Sigmoid colon (tissue), 7 donors: ENCODE measurements around the gene MYO5A. TPM values are rescaled to one million over a fixed set of nuclear protein-coding genes. Genes with fewer than 3 reads are reported as not detected.

Source experiments
- DNase-seq: peaks from one replicate; pipeline ENCODE4 v3.0.0-alpha.2; 2019
- H3K27ac ChIP-seq, 4 donors: fragments of 200-600 bp; sonication (generic); one replicate each; pipeline ENCODE4 v1.5.1; 2016 to 2019; ENCODE audit warnings: mild to moderate bottlenecking in 1 of 4
- H3K27me3 ChIP-seq, 3 donors: fragments of 200-600 bp; sonication (generic); one replicate each; pipeline ENCODE4 v1.5.1; 2019; ENCODE audit warnings: mild to moderate bottlenecking in 1 of 3
- H3K36me3 ChIP-seq, 4 donors: fragments of 200-600 bp; sonication (generic); one replicate each; pipeline ENCODE4 v1.5.1; 2016 to 2019
- H3K4me1 ChIP-seq, 4 donors: fragments of 200-600 bp; sonication (generic); one replicate each; pipeline ENCODE4 v1.5.1; 2017 to 2019
- H3K4me3 ChIP-seq, 4 donors: fragments of 200-600 bp; sonication (generic); one replicate each; pipeline ENCODE4 v1.5.1; 2017 to 2019; ENCODE audit warnings: mild to moderate bottlenecking in 2 of 4, moderate library complexity in 1 of 4
- H3K9me3 ChIP-seq, 4 donors: fragments of 200-600 bp in 3 of 4; sonication (generic) in 3 of 4; one replicate each; pipeline versions ENCODE4 v1.5.1 to v1.6.1; 2013 to 2019
- EP300 ChIP-seq, 4 donors: sonication (generic); formaldehyde crosslinking; IDR thresholded peaks; one replicate each; pipeline ENCODE4 v1.6.1; 2017; ENCODE audit warnings: antibody characterized with exemption in 4 of 4
- POLR2A ChIP-seq, 2 donors: fragments of 450-650 bp; IDR thresholded peaks; one replicate each; pipeline ENCODE4 v1.6.1; 2016; ENCODE audit warnings: antibody characterized with exemption in 2 of 2, mild to moderate bottlenecking in 2 of 2, moderate library complexity in 2 of 2
- POLR2AphosphoS5 ChIP-seq, 4 donors: sonication (generic); formaldehyde crosslinking; IDR thresholded peaks; one replicate each; pipeline ENCODE4 v1.6.1; 2017; ENCODE audit warnings: antibody characterized with exemption in 4 of 4
- WGBS, 2 donors: extraction: QIAGEN DNeasy Blood & Tissue Kit; methylation state at CpG; one replicate each; pipeline ENCODE4 v1.1.7; 2013; 5-methylcytosine and 5-hydroxymethylcytosine counted together
- intact Hi-C: fragments of 100-400 bp; cut with DNase I; formaldehyde crosslinking; loops from one replicate; pipeline ENCODE4 v1.15.1; 2023
- polyA plus RNA-seq, 3 donors: library from polyadenylated mRNA; stranded (reverse); fragments of 200-250 nt; gene quantifications; one replicate each; pipeline ENCODE4 v1.2.3, GENCODE V29; 2013
- total RNA-seq, 4 donors: library from RNA; depleted of rRNA; stranded (reverse); fragments of >200 nt; gene quantifications; one replicate each; pipeline ENCODE4 v1.1.0, GENCODE V29; 2016
- TF ChIP-seq, protein P1 (sequence below), 4 experiments: fragments of 450-650 bp in 3 of 4; fragments of 200-600 bp in 1 of 4; IDR thresholded peaks; one replicate each; pipeline ENCODE4 v1.5.1; 2016 to 2019; ENCODE audit warnings: antibody characterized with exemption in 4 of 4, mild to moderate bottlenecking in 3 of 4, moderate library complexity in 2 of 4
- donor health status: healthy with polysubstance abuse.
- donor health status: Bipolar disorder and iron deficiency.
- donor health status: healthy.

Gene MYO5A
- total and polyA plus RNA-seq, 7 donors, result 2.1 to 46.0 (median 23.5) TPM

DNA sequence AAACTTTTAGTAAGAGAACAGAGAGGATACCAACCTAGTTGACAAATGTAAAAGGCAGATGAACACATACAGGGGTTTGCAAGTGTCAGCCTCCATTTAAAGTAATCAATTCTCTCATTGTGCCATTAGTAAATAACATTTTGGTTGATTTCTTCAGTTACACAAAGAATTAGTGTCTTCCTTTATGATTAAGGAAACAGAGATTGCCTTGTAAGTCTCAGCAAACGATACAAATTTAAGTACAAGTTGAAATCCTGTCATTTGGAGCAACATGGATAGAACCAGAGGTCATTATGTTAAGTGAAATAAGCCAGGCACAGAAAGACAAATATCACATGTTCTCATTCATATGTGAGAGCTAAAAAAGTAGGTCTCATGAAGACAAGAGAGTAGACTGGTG, 26.1 kb downstream of the MYO5A start:
- Histone ChIP-seq H3K27ac (no peak overlapping the region), H3K27me3 (no peaks in the 10 kb centered on the region), H3K9me3 (no peaks in the 10 kb centered on the region), H3K36me3 (no peaks in the 10 kb centered on the region), H3K4me3 (no peak overlapping the region), H3K4me1 (peaks cover 0 to 9% (median 3%) of the 10 kb centered on the region in 4 donors)
- TF ChIP-seq EP300 (IDR thresholded peaks at IDR 0.05) (no peak), POLR2A (IDR thresholded peaks at IDR 0.05) (no peak)
- TF ChIP-seq, protein P1, sequence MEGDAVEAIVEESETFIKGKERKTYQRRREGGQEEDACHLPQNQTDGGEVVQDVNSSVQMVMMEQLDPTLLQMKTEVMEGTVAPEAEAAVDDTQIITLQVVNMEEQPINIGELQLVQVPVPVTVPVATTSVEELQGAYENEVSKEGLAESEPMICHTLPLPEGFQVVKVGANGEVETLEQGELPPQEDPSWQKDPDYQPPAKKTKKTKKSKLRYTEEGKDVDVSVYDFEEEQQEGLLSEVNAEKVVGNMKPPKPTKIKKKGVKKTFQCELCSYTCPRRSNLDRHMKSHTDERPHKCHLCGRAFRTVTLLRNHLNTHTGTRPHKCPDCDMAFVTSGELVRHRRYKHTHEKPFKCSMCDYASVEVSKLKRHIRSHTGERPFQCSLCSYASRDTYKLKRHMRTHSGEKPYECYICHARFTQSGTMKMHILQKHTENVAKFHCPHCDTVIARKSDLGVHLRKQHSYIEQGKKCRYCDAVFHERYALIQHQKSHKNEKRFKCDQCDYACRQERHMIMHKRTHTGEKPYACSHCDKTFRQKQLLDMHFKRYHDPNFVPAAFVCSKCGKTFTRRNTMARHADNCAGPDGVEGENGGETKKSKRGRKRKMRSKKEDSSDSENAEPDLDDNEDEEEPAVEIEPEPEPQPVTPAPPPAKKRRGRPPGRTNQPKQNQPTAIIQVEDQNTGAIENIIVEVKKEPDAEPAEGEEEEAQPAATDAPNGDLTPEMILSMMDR (IDR thresholded peaks at IDR 0.05), result no peak
- DNase-seq, result no peak
- WGBS, 2 donors, result 77 to 83% methylated on average over 1 of the region's 1 CpG
- intact Hi-C loops, result no loop called here

DNA sequence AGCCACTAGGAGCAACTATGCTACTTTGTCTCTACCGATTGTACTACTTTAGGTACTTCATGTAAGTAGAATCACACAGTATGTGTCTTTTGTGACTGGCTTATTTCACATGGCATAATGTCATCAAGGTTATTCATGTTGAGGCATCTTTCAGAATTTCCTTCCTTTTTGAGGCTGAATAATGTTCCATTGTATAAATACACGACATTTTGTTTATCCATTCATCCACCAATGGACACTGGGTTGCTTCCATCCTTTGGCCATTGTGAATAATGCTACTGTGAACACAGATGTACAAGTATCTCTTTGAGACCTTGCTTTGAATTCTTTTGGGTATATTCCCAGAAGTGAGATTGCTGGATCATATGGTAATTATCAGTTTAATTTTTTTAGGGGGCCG, 29.2 kb downstream of the MYO5A start:
- 88 to 90% methylated on average over 3 of the region's 3 CpGs for WGBS, 2 donors
- H3K36me3 ChIP-seq, result no peaks in the 10 kb centered on the region
- H3K27ac ChIP-seq, result no peak overlapping the region
- TF ChIP-seq, protein P1 (IDR thresholded peaks at IDR 0.05), result no peak
- TF ChIP-seq POLR2A (IDR thresholded peaks at IDR 0.05) (no peak), EP300 (IDR thresholded peaks at IDR 0.05) (no peak), POLR2AphosphoS5 (IDR thresholded peaks at IDR 0.05) (no peak)
- no peaks in the 10 kb centered on the region for H3K4me1 ChIP-seq
- no peak overlapping the region for H3K4me3 ChIP-seq
- no peaks in the 10 kb centered on the region for H3K27me3 ChIP-seq
- no peak for DNase-seq
- no peaks in the 10 kb centered on the region for H3K9me3 ChIP-seq
- intact Hi-C loops, result no loop called here

DNA sequence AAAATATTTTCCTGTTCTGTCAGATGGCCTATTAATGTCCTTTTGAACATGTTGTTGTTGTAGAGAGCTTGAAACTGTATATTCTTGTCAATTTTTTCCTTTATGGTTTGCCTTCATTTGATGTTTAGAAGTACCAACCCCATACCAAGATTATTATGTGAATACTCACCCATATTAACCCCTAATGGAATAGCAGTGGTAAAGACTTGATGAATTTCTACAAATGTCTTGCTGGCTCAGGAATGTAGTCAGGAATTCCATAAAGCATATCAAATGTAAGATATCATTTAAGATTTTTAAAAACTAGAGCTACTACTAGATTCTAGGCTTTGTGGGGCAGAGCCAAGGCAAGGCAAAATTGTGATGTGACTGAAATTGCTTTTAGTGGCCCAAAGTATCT, 30.0 kb downstream of the MYO5A start:
- Histone ChIP-seq H3K36me3 (no peaks in the 10 kb centered on the region), H3K4me3 (no peak overlapping the region), H3K4me1 (no peaks in the 10 kb centered on the region), H3K27me3 (no peaks in the 10 kb centered on the region), H3K27ac (no peak overlapping the region), H3K9me3 (no peaks in the 10 kb centered on the region)
- TF ChIP-seq, protein P1 (IDR thresholded peaks at IDR 0.05), result no peak
- TF ChIP-seq POLR2AphosphoS5 (IDR thresholded peaks at IDR 0.05), result no peak
- no peak for TF ChIP-seq POLR2A (IDR thresholded peaks at IDR 0.05)
- no peak for TF ChIP-seq EP300 (IDR thresholded peaks at IDR 0.05)
- intact Hi-C loops, result no loop called here
- DNase-seq, result no peak

DNA sequence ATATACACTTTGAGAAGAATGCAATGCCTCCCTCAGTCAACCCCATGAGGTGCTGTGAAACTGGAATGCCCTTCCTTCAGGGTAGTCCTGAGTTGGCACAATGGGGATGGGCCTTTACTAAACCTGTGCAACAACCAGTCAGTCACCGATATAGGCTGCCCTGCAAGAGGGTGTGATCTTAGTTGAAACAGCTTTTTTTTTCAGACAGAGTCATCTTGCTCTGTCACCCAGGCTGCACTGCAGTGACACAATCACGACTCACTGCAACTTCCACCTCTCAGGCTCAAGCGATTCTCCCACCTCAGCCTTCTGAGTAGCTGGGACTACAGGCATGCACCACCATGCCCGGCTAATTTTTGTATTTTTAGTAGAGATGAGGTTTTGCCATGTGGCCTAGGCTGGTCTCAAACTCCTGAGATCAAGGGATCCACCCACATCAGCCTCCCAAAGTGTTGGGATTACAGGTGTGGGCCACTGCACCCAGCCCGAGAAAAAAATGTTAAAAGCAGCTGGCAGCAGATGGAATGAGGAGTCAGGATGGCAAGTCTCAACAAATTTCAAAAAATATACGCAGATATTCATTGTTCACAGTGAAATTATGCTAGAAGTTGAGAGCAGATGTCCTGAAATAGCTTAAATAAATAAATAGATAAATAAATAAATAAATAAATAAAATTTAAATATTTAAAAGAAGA, 31.8 kb downstream of the MYO5A start:
- no peak for DNase-seq
- intact Hi-C loops, result no loop called here
- TF ChIP-seq, protein P1 (IDR thresholded peaks at IDR 0.05), result no peak
- TF ChIP-seq EP300 (IDR thresholded peaks at IDR 0.05) (no peak), POLR2A (IDR thresholded peaks at IDR 0.05) (no peak)
- Histone ChIP-seq H3K36me3 (no peaks in the 10 kb centered on the region), H3K4me3 (no peak overlapping the region), H3K27ac (no peak overlapping the region), H3K9me3 (no peaks in the 10 kb centered on the region), H3K4me1 (peaks cover 0 to 7% (median 0%) of the 10 kb centered on the region in 4 donors), H3K27me3 (no peaks in the 10 kb centered on the region)
- 87% methylated on average over 6 of the region's 6 CpGs for WGBS, 2 donors

DNA sequence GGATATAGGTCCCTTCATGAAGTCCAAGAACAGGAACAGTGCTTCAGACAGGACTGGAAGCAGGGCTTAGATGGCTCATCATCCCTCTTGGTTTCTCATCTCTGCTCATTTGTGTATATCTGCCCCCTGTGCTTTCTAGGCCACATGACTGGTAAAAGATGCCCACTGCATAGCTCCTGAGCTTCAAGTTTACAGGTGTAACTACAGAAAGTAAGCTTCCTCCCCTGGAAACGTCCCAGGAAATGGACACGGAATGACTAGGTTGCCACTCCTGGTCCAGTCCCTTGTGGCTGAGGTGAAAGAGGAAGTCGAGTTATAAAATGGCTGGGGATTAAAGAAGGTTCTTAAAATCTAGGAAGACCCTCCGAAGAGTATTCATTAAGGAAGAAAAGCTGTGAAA, 32.5 kb downstream of the MYO5A start:
- H3K36me3 ChIP-seq, result no peaks in the 10 kb centered on the region
- DNase-seq, result no peak
- no peaks in the 10 kb centered on the region for H3K27me3 ChIP-seq
- H3K9me3 ChIP-seq, result no peaks in the 10 kb centered on the region
- WGBS, 2 donors, result 61 to 63% methylated on average over 4 of the region's 4 CpGs
- intact Hi-C loops, result no loop called here
- no peak overlapping the region for H3K4me3 ChIP-seq
- TF ChIP-seq EP300 (IDR thresholded peaks at IDR 0.05) (no peak), POLR2AphosphoS5 (IDR thresholded peaks at IDR 0.05) (no peak), POLR2A (IDR thresholded peaks at IDR 0.05) (no peak)
- TF ChIP-seq, protein P1 (IDR thresholded peaks at IDR 0.05), result no peak
- H3K27ac ChIP-seq, result no peak overlapping the region
- peaks cover 0 to 12% (median 0%) of the 10 kb centered on the region in 4 donors for H3K4me1 ChIP-seq
